SU-DHL-6 (cell line): ENCODE results near the gene CUL9.

Source experiments
- H2AFZ ChIP-seq: fragments of 200-600 bp; sonication (generic); 2 replicates; pipeline ENCODE4 v1.6.1; 2014; ENCODE audit warnings: low read depth, mild to moderate bottlenecking, moderate library complexity, mixed read lengths, antibody characterized with exemption, low read length; ENCODE audit not compliant: severe bottlenecking
- H3F3A ChIP-seq: fragments of 200-600 bp; shearing (Covaris generic); 2 replicates; pipeline ENCODE4 v1.6.0; 2016; ENCODE audit warnings: antibody characterized with exemption, mild to moderate bottlenecking; ENCODE audit not compliant: insufficient read depth
- H3K27ac ChIP-seq: fragments of 200-600 bp; sonication (generic); 2 replicates; pipeline ENCODE4 v1.5.1; 2016; ENCODE audit warnings: low read depth, mild to moderate bottlenecking, low read length, moderate library complexity, mixed read lengths
- H3K27me3 ChIP-seq: fragments of 200-600 bp; sonication (generic), shearing (Covaris generic); 2 replicates; pipeline ENCODE4 v1.6.0; 2014; ENCODE audit warnings: mild to moderate bottlenecking, low read length
- H3K36me3 ChIP-seq: fragments of 200-600 bp; sonication (generic); 2 replicates; pipeline ENCODE4 v1.6.1; 2014; ENCODE audit warnings: mild to moderate bottlenecking, low read length, mixed read lengths
- H3K4me2 ChIP-seq: fragments of 300-600, 200-600 bp; shearing (Covaris generic), sonication (generic); 2 replicates; pipeline ENCODE4 v1.6.0; 2014; ENCODE audit warnings: low read length, low read depth, mild to moderate bottlenecking; ENCODE audit not compliant: poor library complexity, severe bottlenecking
- H3K4me3 ChIP-seq: fragments of 200-600 bp; sonication (generic); 2 replicates; pipeline ENCODE4 v1.5.1; 2014; ENCODE audit warnings: antibody characterized with exemption, low read length, mild to moderate bottlenecking, mixed read lengths; ENCODE audit not compliant: insufficient read depth, poor library complexity, severe bottlenecking
- H3K79me2 ChIP-seq: fragments of 200-600 bp; sonication (generic); 2 replicates; pipeline ENCODE4 v1.6.1; 2014; ENCODE audit warnings: mild to moderate bottlenecking, low read length, moderate library complexity; ENCODE audit not compliant: insufficient read depth
- H3K9ac ChIP-seq: fragments of 200-600 bp; sonication (generic); 2 replicates; pipeline ENCODE4 v1.7.0; 2014; ENCODE audit warnings: mild to moderate bottlenecking, low read length
- H3K9me2 ChIP-seq: fragments of 200-600 bp; sonication (generic); replicated peaks from 2 replicates; pipeline ENCODE4 v1.6.1; 2014; ENCODE audit warnings: low read length; ENCODE audit not compliant: insufficient read depth
- H3K9me3 ChIP-seq: fragments of 200-600 bp; sonication (generic); 2 replicates; pipeline ENCODE4 v1.6.1; 2014; ENCODE audit warnings: low read length, mixed read lengths; ENCODE audit not compliant: insufficient read depth
- H4K20me1 ChIP-seq: fragments of 200-600 bp; sonication (generic); 2 replicates; pipeline ENCODE4 v1.6.1; 2014; ENCODE audit warnings: low read depth, mild to moderate bottlenecking, antibody characterized with exemption, low read length, moderate library complexity, mixed read lengths
- CTCF ChIP-seq: fragments of 200-600 bp; sonication (generic); IDR thresholded peaks from one replicate; pipeline ENCODE4 v1.5.1; 2017; ENCODE audit warnings: antibody characterized with exemption, mild to moderate bottlenecking, low read length, moderate library complexity; ENCODE audit not compliant: insufficient read depth, poor library complexity, severe bottlenecking
- EZH2phosphoT487 ChIP-seq: fragments of 200-600 bp; sonication (generic), shearing (Covaris generic); conservative IDR thresholded peaks from 2 replicates; pipeline ENCODE4 v1.6.1; 2018; ENCODE audit warnings: mild to moderate bottlenecking, antibody characterized with exemption, low read length, moderate library complexity, mixed read lengths

The CUL9 gene

GRCh38 chr6:43219814-43220213 is 37.8 kb downstream of the CUL9 start:
- H3K9ac ChIP-seq: no peak overlapping the region

GRCh38 chr6:43220439-43220951 is 38.5 kb downstream of the CUL9 start:
- Histone ChIP-seq H3K4me2 (no peak overlapping the region), H3K9ac (no peak overlapping the region), H3K36me3 (peaks cover 3% of the 10 kb centered on the region), H3K79me2 (no peaks in the 10 kb centered on the region), H3K4me3 (no peak overlapping the region), H2AFZ (no peak overlapping the region), H3K27ac (no peak overlapping the region), H3K9me3 (no peaks in the 10 kb centered on the region), H3F3A (peaks cover 24% of the 10 kb centered on the region), H3K27me3 (no peaks in the 10 kb centered on the region), H4K20me1 (no peaks in the 10 kb centered on the region), H3K9me2 (no peaks in the 10 kb centered on the region)
- TF ChIP-seq CTCF (no peak), EZH2phosphoT487 (no peak)

More at GRCh38 chr6:43219814-43220213, 37.8 kb downstream of the CUL9 start:
- Histone ChIP-seq H3K27ac (no peak overlapping the region), H3F3A (peaks cover 22% of the 10 kb centered on the region), H4K20me1 (no peaks in the 10 kb centered on the region), H3K4me3 (no peak overlapping the region), H3K9me3 (no peaks in the 10 kb centered on the region), H2AFZ (no peak overlapping the region), H3K4me2 (no peak overlapping the region), H3K79me2 (no peaks in the 10 kb centered on the region), H3K36me3 (no peaks in the 10 kb centered on the region; the same call in 1 of the 2 replicates), H3K27me3 (no peaks in the 10 kb centered on the region), H3K9me2 (no peaks in the 10 kb centered on the region)
- TF ChIP-seq CTCF (no peak), EZH2phosphoT487 (no peak)

GRCh38 chr6:43221046-43221972 is 39.3 kb downstream of the CUL9 start:
- Histone ChIP-seq H3K27me3 (no peaks in the 10 kb centered on the region), H3F3A (peaks cover 31% of the 10 kb centered on the region), H3K4me3 (no peak overlapping the region), H3K27ac (no peak overlapping the region), H3K4me2 (no peak overlapping the region), H3K9ac (no peak overlapping the region), H3K36me3 (peaks cover 4% of the 10 kb centered on the region), H3K9me2 (no peaks in the 10 kb centered on the region), H3K9me3 (no peaks in the 10 kb centered on the region), H3K79me2 (no peaks in the 10 kb centered on the region), H4K20me1 (no peaks in the 10 kb centered on the region), H2AFZ (no peak overlapping the region)
- TF ChIP-seq CTCF (no peak), EZH2phosphoT487 (no peak)
